Ovary (tissue), 9 donors: ENCODE data around the gene OSBPL8. TPM values are rescaled to one million over a fixed set of nuclear protein-coding genes. Genes with fewer than 3 reads are reported as not detected.

Source experiments
- DNase-seq, 5 donors: peaks; one replicate each; pipeline ENCODE4 v3.0.0-alpha.2; 2019 to 2020
- H3K27ac ChIP-seq, 2 donors: fragments of 200-600 bp; one replicate each; pipeline versions ENCODE4 v1.5.1 to v1.8.0; 2019 to 2022
- H3K27me3 ChIP-seq: fragments of 200-600 bp; one replicate; pipeline ENCODE4 v1.8.0; 2022
- H3K36me3 ChIP-seq: fragments of 200-600 bp; sonication (generic); one replicate; pipeline ENCODE4 v1.5.1; 2019
- H3K4me1 ChIP-seq: one replicate; pipeline ENCODE4 v1.8.1; 2013; ENCODE audit warnings: mild to moderate bottlenecking, moderate library complexity; ENCODE audit not compliant: insufficient read depth
- H3K4me3 ChIP-seq: fragments of 200-600 bp; sonication (generic); one replicate; pipeline ENCODE4 v1.5.1; 2017
- H3K9me3 ChIP-seq, 2 donors: fragments of 200-600 bp in 1 of 2; sonication (generic) in 1 of 2; one replicate each; pipeline versions ENCODE4 v1.5.1 to v1.8.1; 2013 to 2019; ENCODE audit warnings: mild to moderate bottlenecking in 1 of 2, moderate library complexity in 1 of 2
- EP300 ChIP-seq: sonication (generic); formaldehyde crosslinking; IDR thresholded peaks from one replicate; pipeline ENCODE4 v1.6.1; 2017; ENCODE audit warnings: antibody characterized with exemption
- POLR2A ChIP-seq: fragments of 450-650 bp; IDR thresholded peaks from one replicate; pipeline ENCODE4 v1.6.1; 2017; ENCODE audit warnings: antibody characterized with exemption, mild to moderate bottlenecking, moderate library complexity
- WGBS, 3 donors: extraction: QIAGEN DNeasy Blood & Tissue Kit in 1 of 3; methylation state at CpG; one replicate each; pipeline versions ENCODE4 v1.1.5 to v1.1.7; 2013 to 2017; 5-methylcytosine and 5-hydroxymethylcytosine counted together
- intact Hi-C, 4 donors: fragments of 100-400 bp; cut with DNase I; formaldehyde crosslinking; loops; one replicate each; pipeline versions ENCODE4 v1.11.0 to v1.15.1; 2022 to 2023
- polyA plus RNA-seq, 2 donors: library from polyadenylated mRNA; stranded (reverse); fragments of 200-250 nt in 1 of 2; fragments of 350-450 nt in 1 of 2; fragmentation: Illumina TruSeq in 1 of 2; extraction: RNeasy Lipid Tissue Mini Kit (QIAGEN cat#74804) in 1 of 2; gene quantifications; one replicate each; pipeline ENCODE4 v1.2.3, GENCODE V29; 2013 to 2014
- total RNA-seq, 7 donors: library from RNA; depleted of rRNA in 2 of 7; stranded (reverse); fragments of >200 nt in 2 of 7; fragmentation: NEBNext Ultra II Directional in 3 of 7; extraction: Animal tissue kit (Norgen Biotek cat#: 25700) in 3 of 7; gene quantifications; one replicate each; pipeline versions ENCODE4 v1.1.0 to v1.2.4, GENCODE V29; 2016 to 2023
- TF ChIP-seq, protein P1 (sequence below), 3 donors: fragments of 450-650 bp in 2 of 3; fragments of 200-600 bp in 1 of 3; IDR thresholded peaks; one replicate each; pipeline versions ENCODE4 v1.5.1 to v1.8.0; 2016 to 2022; ENCODE audit warnings: antibody characterized with exemption in 3 of 3, mild to moderate bottlenecking in 1 of 3
- donor health status: DM: no; HTN: no; CAD: no; lungs with moderate emphysema.
- donor health status: DM: no; HTN: no; CAD: no.
- donor health status: Bipolar disorder and iron deficiency.
- donor health status: DM: yes; HTN: yes; CAD: no.
- donor health status: DM: no; HTN: no; CAD: no.
- donor health status: DM: yes; HTN: yes; CAD: no.

Gene OSBPL8
- total and polyA plus RNA-seq, 9 donors, result 12.5 to 63.0 (median 56.9) TPM

DNA sequence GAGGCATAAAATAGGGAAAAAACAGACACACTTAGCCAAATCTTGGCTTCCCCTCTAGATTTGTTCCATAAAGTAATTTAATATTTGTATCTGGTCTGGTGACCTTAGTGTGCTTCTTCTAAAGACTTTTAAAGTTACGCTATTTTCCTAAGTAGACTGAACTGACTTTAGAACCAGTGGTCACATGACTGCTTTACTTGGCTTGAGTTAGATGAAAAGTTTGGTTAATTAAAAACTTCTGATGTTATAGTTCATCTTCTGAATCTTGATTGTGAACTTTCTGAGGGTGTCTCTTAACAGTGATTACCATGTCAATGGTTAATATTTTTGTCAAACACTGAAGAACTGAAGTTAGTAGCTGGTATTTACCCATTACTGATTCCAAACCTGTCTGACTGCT is 214.0 kb downstream of the OSBPL8 start:
- no peaks in the 10 kb centered on the region for H3K9me3 ChIP-seq
- TF ChIP-seq EP300 (no peak), POLR2A (no peak)
- DNase-seq, result no peak
- no peaks in the 10 kb centered on the region for H3K36me3 ChIP-seq
- intact Hi-C loops, result no loop called here
- H3K27me3 ChIP-seq, result no peaks in the 10 kb centered on the region
- H3K4me3 ChIP-seq, result no peak overlapping the region
- no peaks in the 10 kb centered on the region for H3K4me1 ChIP-seq
- no peak overlapping the region for H3K27ac ChIP-seq
- 90 to 97% (median 93%) methylated on average over 1 of the region's 1 CpG for WGBS, 3 donors

DNA sequence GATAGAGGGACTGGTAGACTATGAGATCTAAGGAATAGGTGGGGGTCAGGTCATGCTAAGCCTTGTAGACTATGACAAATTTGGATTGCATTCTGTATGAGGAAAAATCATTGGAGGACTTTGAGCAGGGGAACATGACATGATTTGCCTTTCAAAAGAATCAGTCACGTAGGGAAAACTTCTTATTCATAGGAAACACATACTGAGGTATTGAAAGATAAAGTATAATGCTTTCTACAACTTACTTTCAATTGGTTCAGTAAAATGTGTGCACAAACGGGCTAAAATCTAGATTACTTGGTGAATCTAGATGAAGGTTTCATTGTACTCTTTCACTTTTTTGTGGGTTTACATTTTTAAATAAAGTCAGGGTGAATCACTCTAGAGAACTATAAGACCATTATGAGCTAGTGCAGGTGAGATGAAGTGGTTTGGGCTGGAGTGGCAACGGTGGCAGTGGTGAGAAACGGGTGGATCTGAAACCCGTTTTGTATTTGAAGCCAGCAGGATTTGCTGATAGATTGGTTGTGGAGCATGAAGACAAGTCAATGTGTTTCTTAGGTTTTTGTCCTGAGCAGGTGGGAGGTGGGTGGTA is 218.0 kb downstream of the OSBPL8 start:
- Histone ChIP-seq H3K9me3 (no peaks in the 10 kb centered on the region), H3K27ac (no peak overlapping the region), H3K4me1 (no peaks in the 10 kb centered on the region), H3K27me3 (no peaks in the 10 kb centered on the region), H3K4me3 (no peak overlapping the region), H3K36me3 (no peaks in the 10 kb centered on the region)
- TF ChIP-seq, protein P1, sequence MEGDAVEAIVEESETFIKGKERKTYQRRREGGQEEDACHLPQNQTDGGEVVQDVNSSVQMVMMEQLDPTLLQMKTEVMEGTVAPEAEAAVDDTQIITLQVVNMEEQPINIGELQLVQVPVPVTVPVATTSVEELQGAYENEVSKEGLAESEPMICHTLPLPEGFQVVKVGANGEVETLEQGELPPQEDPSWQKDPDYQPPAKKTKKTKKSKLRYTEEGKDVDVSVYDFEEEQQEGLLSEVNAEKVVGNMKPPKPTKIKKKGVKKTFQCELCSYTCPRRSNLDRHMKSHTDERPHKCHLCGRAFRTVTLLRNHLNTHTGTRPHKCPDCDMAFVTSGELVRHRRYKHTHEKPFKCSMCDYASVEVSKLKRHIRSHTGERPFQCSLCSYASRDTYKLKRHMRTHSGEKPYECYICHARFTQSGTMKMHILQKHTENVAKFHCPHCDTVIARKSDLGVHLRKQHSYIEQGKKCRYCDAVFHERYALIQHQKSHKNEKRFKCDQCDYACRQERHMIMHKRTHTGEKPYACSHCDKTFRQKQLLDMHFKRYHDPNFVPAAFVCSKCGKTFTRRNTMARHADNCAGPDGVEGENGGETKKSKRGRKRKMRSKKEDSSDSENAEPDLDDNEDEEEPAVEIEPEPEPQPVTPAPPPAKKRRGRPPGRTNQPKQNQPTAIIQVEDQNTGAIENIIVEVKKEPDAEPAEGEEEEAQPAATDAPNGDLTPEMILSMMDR (IDR thresholded peaks at IDR 0.05), result no peak
- TF ChIP-seq EP300 (no peak), POLR2A (no peak)
- DNase-seq, result no peak
- 90 to 93% (median 90%) methylated on average over 5 of the region's 5 CpGs for WGBS, 3 donors
- intact Hi-C loops, result no loop called here

DNA sequence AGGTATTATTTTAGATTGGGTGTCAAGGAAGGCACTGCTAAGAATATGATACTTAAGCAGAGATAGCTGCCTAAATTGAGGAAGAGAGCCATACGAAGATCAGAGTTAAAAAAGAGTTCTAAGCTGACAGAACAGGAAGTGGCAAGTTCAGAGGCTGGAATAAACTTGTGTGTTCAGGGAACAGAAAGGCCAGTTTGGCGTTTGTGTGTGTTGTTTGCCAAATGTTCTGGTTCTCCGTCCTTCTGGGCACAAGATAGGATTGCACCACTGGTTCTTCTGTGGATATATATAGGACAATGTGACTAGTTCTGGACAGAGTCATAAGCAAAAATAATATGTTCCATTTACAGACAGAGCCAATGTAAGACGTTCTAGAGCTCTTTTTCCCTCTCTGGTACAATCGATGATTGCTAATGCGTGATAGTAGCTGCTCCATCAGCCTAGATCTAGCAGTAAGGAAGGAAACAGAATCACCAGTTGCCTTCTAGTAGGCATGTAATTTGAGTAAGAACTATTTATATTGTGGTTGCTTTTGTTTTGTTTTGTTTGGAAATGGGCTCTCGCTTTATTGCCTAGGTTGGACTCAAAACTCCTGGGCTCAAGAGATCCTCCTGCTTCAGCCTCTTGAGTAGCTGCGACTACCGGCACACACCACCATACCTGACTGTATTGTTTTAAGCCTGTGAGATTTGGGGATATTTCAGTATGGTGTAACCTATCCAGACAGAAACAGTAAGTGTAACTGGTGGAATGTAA is 218.7 kb downstream of the OSBPL8 start:
- DNase-seq, result no peak
- no peak overlapping the region for H3K27ac ChIP-seq

GRCh38 chr12:76337583-76337982 is 222.0 kb downstream of the OSBPL8 start:
- H3K27me3 ChIP-seq, result no peaks in the 10 kb centered on the region
- no peak overlapping the region for H3K27ac ChIP-seq
- TF ChIP-seq EP300 (no peak), POLR2A (no peak)
- TF ChIP-seq, protein P1 (IDR thresholded peaks at IDR 0.05), result no peak
- intact Hi-C loops, result loop anchor here in 1 of 4 donors (5.0 kb wide), 1 partner anchor 795 kb away; no protein-coding TSS in a partner anchor
- no peaks in the 10 kb centered on the region for H3K4me1 ChIP-seq
- no peak for DNase-seq
- H3K4me3 ChIP-seq, result no peak overlapping the region
- WGBS, 3 donors, result 5 to 30% (median 7%) methylated on average over 3 of the region's 3 CpGs
- no peaks in the 10 kb centered on the region for H3K36me3 ChIP-seq
- no peaks in the 10 kb centered on the region for H3K9me3 ChIP-seq

More for the DNA sequence above, 218.7 kb downstream of the OSBPL8 start:
- TF ChIP-seq POLR2A, result no peak
- TF ChIP-seq, protein P1 (IDR thresholded peaks at IDR 0.05), result no peak
- no peak for TF ChIP-seq EP300
- WGBS, 3 donors, result 86 to 91% (median 89%) methylated on average over 9 of the region's 9 CpGs
- Histone ChIP-seq H3K4me1 (no peaks in the 10 kb centered on the region), H3K9me3 (no peaks in the 10 kb centered on the region), H3K36me3 (no peaks in the 10 kb centered on the region), H3K27me3 (no peaks in the 10 kb centered on the region), H3K4me3 (no peak overlapping the region)
- intact Hi-C loops, result no loop called here

GRCh38 chr12:76332606-76333005 is 227.0 kb downstream of the OSBPL8 start:
- Histone ChIP-seq H3K9me3 (no peaks in the 10 kb centered on the region), H3K4me3 (no peak overlapping the region), H3K27ac (no peak overlapping the region), H3K36me3 (no peaks in the 10 kb centered on the region), H3K4me1 (no peaks in the 10 kb centered on the region), H3K27me3 (no peaks in the 10 kb centered on the region)
- intact Hi-C loops, result no loop called here
- no peak for DNase-seq
- WGBS, 3 donors, result 17 to 20% (median 20%) methylated on average over 1 of the region's 1 CpG
- no peak for TF ChIP-seq EP300
- no peak for TF ChIP-seq POLR2A
- TF ChIP-seq, protein P1 (IDR thresholded peaks at IDR 0.05), result no peak
